GM13977 (cell line): ENCODE measurements around the gene BEND6.
"Not testable (repeated sequence)": the region's sequence is repeated elsewhere in the genome, so short reads cannot be mapped to it uniquely, and the experiment has no call there.

Experiments used
- DNase-seq: peaks from one replicate; pipeline ENCODE4 v3.0.0; 2012; ENCODE audit warnings: low spot score
- in situ Hi-C: fragments of 300-500 bp; cut with MboI; formaldehyde crosslinking; loops from one replicate; pipeline ENCODE4 v1.12.0; 2022; ENCODE audit warnings: low sequenced_read_pairs, low pct_unique_long_range_greater_than_20kb, mixed read lengths, inconsistent platforms; ENCODE audit not compliant: unreplicated experiment
- TF ChIP-seq, protein P1 (sequence below): IDR thresholded peaks from 2 replicates; pipeline ENCODE4 v1.5.1; 2012; ENCODE audit warnings: mild to moderate bottlenecking, control low read depth; ENCODE audit not compliant: insufficient read depth; ENCODE audit errors: extremely low read depth, missing control alignments

Gene BEND6

DNA sequence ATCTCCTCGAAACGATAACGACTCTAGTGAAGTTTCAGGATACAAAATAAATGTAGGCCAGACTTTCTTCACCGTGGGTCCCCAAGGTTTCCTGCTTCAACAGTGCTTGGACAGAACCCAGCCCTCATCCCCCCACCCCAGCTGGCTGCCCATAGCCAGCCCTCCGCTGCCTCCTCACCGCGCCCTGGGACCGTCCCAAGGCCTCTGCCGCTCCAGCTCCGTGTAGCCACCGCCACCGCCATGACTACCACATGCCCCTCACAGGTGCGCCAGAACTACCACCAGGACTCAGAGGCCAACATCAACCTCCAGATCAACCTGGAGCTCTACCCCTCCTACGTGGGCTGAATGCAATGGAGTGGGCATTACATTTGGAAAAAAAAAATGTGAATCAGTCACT is 49.4 kb downstream of the BEND6 start:
- no peak for DNase-seq
- TF ChIP-seq, protein P1, sequence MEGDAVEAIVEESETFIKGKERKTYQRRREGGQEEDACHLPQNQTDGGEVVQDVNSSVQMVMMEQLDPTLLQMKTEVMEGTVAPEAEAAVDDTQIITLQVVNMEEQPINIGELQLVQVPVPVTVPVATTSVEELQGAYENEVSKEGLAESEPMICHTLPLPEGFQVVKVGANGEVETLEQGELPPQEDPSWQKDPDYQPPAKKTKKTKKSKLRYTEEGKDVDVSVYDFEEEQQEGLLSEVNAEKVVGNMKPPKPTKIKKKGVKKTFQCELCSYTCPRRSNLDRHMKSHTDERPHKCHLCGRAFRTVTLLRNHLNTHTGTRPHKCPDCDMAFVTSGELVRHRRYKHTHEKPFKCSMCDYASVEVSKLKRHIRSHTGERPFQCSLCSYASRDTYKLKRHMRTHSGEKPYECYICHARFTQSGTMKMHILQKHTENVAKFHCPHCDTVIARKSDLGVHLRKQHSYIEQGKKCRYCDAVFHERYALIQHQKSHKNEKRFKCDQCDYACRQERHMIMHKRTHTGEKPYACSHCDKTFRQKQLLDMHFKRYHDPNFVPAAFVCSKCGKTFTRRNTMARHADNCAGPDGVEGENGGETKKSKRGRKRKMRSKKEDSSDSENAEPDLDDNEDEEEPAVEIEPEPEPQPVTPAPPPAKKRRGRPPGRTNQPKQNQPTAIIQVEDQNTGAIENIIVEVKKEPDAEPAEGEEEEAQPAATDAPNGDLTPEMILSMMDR: no peak
- in situ Hi-C loops: loop anchor here (25.0 kb wide), 3 partner anchors 92 to 642 kb away; partner anchors contain the start of gene PRIM2

- TF ChIP-seq, protein P1: no peak
- in situ Hi-C loops: loop anchor here (25.0 kb wide), 3 partner anchors 94 to 644 kb away; partner anchors contain the start of gene PRIM2
- no peak for DNase-seq
Measured at GRCh38 chr6:57006101-57006500, 51.2 kb downstream of the BEND6 start.

- DNase-seq: not testable (repeated sequence)
- in situ Hi-C loops: loop anchor here (25.0 kb wide), 3 partner anchors 96 to 646 kb away; partner anchors contain the start of gene PRIM2
Measured at GRCh38 chr6:57008069-57008468, 53.2 kb downstream of the BEND6 start.

DNA sequence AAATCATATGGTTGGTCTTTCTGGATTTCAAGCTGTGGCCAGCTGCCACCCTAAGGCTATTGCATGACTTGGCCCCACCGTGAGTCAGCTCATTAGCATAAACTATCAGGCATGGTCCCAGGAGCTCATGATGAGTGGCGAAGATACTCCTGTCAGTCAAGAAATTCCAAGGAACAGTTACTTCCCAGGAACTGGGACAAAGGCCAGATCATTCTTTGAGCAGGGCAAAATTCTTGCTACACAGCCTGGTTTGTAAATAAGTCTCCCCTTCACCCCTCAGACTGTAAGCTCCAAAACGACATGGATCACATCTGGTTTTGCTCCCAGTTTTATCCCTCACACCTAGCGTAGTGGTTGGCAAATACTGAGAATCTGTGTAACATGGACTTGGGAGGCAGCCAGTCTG is 58.6 kb downstream of the BEND6 start:
- no peak for DNase-seq
- in situ Hi-C loops: loop anchor here (25.0 kb wide), 3 partner anchors 101 to 651 kb away; partner anchors contain the start of gene PRIM2
- TF ChIP-seq, protein P1: no peak

- in situ Hi-C loops: loop anchor here (25.0 kb wide), 3 partner anchors 105 to 655 kb away; partner anchors contain the start of gene PRIM2
- TF ChIP-seq, protein P1: no peak
- DNase-seq: no peak
Measured at GRCh38 chr6:57017069-57017468, 62.2 kb downstream of the BEND6 start.

GRCh38 chr6:57017841-57018240 is 62.9 kb downstream of the BEND6 start:
- in situ Hi-C loops: loop anchor here (25.0 kb wide), 3 partner anchors 106 to 656 kb away; partner anchors contain the start of gene PRIM2
- TF ChIP-seq, protein P1: no peak
- no peak for DNase-seq

DNA sequence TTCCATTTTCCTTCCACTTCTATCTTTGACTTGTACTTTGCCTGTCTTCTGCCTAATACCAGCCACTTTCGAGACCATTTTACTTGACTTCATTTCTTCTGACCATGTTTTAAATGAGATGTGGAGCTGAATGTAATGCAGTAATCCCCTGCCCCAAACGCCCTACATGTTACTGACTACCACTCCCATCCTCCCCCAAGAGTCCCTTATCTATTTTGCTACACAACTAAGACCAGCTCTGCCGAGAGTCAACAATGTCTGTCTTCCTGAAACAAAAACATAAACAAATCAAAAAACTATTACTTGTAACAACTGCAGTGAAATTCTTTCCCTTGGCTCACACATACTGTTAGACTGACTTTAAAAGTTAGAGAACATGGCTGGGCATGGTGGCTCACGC is 64.5 kb downstream of the BEND6 start:
- in situ Hi-C loops: loop anchor here (25.0 kb wide), 3 partner anchors 107 to 657 kb away; partner anchors contain the start of gene PRIM2
- DNase-seq: no peak
- TF ChIP-seq, protein P1: no peak
